AG08396 (cell line): Measurements from ENCODE around the gene MME.
"Not testable (repeated sequence)": the region's sequence is repeated elsewhere in the genome, so short reads cannot be mapped to it uniquely, and the experiment has no call there.

Experiments
- DNase-seq: peaks from one replicate; pipeline ENCODE4 v3.0.0; 2012; ENCODE audit warnings: low spot score, mixed read lengths

MME gene

GRCh38 chr3:155193868-155194267, 113.7 kb downstream of the MME start:
- no peak for DNase-seq

DNA sequence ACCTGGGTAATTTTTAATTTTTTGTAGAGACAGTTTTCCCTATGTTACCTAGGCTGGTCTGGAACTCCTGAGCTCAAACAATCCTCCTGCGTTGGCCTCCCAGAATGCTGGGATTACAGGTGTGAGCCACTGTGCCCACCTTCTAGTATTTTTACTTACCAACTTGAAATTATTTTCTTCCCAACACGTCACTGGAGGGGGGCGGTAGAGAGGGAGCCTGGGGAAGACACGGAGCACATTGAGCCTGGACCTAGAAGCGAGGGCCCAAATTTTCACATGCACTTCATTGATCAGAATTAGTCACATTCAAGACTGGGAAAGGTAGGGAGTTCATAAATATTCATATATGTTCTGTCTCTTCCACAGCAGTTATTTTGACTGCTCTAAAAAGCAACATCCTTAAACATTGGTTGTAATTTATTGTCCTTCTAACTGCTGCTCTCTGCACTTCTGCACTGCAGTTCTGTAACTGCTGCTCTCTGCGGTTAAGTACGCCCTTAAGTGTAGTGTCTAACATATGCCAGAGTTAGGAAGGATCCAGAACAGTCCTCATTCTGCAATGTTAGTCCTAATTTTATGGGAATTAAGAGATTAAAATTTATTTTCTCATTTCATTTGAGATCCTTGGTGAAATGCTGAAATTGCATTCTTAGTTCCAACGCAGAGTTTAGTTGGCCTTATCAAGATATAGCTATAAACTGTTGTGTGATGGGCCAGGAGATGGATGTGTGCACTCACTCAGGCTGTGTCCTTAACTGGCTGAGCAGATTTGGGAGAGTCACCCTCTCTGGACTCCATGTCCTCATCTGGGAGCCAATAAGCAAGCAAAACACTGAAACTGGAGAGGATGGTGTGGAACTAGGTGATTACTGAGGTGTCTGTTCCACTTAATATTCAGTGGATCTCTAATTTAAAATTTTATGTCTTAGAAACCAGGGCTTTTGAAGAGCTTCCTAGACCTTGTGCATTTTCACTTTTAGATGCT, 115.1 kb downstream of the MME start:
- DNase-seq, result no peak

- no peak for DNase-seq
These were observed 116.3 kb downstream of the MME start for GRCh38 chr3:155196131-155197021.

DNA sequence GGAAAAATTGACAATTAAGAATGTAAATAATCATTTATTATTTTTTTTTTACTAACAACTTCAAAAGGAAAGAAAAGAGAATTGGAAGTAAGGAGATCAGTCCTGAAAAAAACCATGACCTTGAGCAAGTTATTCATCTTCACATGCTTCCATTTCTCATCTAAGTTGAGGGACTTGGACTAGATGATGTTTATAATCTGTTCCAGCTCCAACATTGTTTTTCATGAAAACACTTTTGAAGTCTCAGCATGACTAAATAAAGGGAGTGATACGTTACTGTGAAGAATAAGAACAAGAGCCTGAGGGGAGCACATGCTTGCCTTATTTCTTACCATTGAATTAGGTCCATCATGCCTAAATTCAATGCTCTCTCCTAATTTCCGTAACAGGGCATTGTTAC, 117.7 kb downstream of the MME start:
- no peak for DNase-seq

DNA sequence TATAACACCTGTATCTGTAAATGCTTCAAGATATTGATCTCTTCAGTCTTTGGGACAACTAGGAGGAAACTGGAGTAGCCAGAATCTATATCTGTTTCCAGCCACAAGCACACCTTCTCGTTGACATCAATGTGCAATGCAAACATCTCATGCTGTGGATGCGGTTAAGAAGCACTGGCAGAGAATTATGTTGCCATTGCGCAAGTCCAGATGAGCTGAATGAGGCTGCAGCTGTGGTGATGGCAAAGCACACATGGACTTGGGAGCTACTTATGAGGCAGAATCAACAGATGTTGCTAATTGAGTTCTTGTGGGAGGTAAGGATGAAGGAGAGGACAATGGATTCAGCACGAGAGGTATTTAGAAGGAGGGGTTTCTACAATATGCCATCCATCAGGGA, 122.5 kb downstream of the MME start:
- peak; percentile 24 for DNase-seq

GRCh38 chr3:155204851-155205250, 124.7 kb downstream of the MME start:
- no peak for DNase-seq

- no peak for DNase-seq
These were observed 128.2 kb downstream of the MME start for GRCh38 chr3:155208183-155208800.

- DNase-seq, result no peak
These were observed 130.6 kb downstream of the MME start for GRCh38 chr3:155210736-155211135.

DNA sequence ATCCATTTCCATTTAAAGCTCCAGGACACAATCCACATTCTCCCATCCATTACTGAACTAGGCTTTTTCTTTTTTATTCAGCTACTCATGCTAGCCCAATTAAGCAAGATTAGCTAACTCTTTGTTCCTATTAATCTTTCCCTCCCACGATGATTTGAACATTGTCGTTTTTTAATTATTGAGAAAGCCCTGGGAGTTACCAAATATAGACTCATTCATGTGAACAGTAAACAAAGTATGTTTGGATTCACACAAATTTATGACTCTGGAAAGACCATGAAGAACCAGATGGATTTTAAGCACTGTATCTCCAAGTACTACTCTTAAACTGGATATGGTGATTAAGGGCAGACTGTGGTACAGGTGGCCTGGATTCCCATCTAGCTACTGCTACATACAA, 131.1 kb downstream of the MME start:
- DNase-seq, result no peak

GRCh38 chr3:155211940-155212339, 131.8 kb downstream of the MME start:
- no peak for DNase-seq

DNA sequence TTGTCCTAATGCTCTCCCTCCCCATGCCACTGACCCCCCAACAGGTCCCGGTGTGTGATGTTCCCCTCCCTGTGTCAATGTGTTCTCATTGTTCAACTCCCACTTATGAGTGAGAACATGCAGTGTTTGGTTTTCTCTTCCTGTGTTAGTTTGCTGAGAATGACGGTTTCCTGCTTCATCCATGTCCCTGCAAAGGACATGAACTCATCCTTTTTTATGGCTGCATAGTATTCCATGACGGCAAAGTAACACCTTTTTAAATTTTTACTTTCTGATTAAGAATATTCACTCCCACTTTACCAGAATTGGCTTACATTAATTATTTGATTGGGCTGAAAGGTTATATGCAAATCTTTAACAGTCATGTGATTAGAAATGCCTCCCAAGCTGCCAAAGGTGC, 135.9 kb downstream of the MME start:
- not testable (repeated sequence) for DNase-seq

DNA sequence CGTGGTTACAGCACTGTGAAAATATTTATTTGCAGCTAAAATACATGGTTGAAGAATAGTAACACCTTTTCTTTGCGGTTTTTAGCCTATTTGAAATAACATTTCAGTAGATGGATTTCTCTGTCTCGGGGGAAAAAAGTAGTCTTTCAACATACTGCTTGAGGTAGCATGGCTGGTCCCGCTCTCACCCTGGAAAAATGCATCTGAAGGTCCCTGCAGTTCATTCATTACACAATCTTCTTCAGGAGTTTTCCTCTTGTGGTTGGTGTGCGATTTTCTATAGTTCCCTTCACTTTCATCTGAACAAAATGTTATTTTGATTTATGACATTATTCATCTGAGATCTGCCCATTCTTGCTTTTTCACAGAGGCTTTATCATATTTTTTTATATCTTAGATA, 137.5 kb downstream of the MME start:
- DNase-seq, result no peak

DNA sequence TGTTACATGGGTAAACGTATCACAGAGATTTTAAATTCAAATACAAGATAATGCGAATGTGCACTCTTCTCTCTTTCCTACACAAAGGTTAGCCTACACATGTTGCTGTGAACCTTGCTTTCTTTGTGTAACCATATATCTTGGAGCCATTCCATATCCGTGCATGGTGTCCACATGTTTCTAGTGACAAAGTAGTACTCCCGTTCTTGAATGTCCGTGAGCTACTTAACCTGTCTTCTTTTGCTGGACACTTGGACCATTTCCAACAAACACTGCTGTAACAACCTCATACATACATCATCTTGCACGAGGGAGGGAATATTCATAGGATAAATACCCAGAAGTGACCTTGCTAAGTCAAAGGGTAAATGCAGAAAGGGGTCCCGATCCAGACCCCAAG, 138.3 kb downstream of the MME start:
- no peak for DNase-seq

DNA sequence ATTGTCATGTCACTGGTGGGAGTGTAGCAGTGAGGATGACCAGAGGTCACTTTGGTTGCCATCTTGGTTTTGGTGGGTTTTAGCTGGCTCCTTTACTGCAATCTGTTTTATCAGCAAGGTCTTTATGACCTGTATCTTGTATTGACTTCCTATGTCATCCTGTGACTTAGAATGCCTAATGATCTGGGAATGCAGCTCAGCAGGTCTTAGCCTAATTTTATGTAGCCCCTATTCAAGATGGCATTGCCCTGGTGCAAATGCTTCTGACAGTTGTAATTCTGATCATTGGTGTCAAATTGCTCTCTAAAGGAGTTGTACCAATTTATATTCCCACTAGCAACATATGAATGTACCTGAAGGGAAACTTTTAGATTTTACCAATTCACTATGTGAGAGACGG, 139.0 kb downstream of the MME start:
- DNase-seq, result no peak

DNA sequence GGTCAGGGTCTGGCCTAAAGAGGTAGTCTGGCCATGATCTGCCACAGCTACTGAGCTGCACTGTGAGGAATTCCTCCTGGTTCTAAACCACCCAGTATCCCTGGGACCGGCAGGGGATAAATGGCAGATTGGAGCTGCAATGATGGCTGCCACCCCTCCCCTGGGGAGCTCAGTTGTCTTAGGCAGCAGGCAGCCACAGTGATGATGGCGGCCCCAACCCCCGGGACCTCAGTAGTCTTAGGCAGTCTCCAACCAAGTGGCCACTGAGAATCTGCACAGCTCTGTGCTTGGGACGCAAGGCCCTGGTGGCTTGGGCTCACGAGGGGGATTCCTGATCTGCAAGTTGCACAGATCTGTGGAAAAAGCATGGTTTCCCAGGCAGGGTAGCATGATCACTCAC, 145.3 kb downstream of the MME start:
- no peak for DNase-seq

GRCh38 chr3:155227141-155227540, 147.0 kb downstream of the MME start:
- DNase-seq, result no peak

GRCh38 chr3:155228676-155229075, 148.6 kb downstream of the MME start:
- DNase-seq, result no peak

DNA sequence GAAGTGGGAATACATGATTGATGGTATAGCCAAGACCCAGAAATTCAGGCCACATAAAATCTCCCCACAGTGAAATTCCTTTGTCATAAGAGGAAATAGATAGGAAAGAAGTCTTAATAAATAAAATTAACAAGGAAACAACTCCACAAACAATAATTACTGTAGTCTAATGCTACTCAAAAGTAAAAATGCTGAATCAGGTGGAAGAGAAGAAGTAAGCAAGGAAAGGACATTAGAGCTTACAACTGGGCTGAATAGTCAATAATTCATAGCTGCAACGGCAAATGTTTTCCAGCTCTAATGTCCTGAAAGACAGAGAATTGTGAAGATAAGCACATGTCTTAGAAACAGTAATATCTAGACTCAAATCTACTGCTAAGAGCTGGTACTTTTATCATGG, 149.0 kb downstream of the MME start:
- no peak for DNase-seq

GRCh38 chr3:155230382-155230781, 150.3 kb downstream of the MME start:
- peak; percentile 28 for DNase-seq

- no peak for DNase-seq
These were observed 151.7 kb downstream of the MME start for GRCh38 chr3:155231792-155232191.

- DNase-seq, result peak; percentile 72
These were observed 152.5 kb downstream of the MME start for GRCh38 chr3:155232605-155233004.

- DNase-seq, result peak; percentile 37
These were observed 153.1 kb downstream of the MME start for GRCh38 chr3:155233213-155233612.
